HT-29 (cell line): ENCODE measurements around the gene RPL28. TPM values are rescaled to one million over a fixed set of nuclear protein-coding genes. Genes with fewer than 3 reads are reported as not detected.
"Not testable (repeated sequence)": the region's sequence is repeated elsewhere in the genome, so short reads cannot be mapped to it uniquely, and the experiment has no call there.

Experiments
- DNase-seq: peaks from one replicate; pipeline ENCODE4 v3.0.0-alpha.2; 2015; ENCODE audit warnings: low spot score
- total RNA-seq: library from RNA; depleted of rRNA; stranded (reverse); fragments of >200 nt; shearing (Covaris generic); gene quantifications from 2 replicates; pipeline ENCODE4 v1.2.3, GENCODE V29; 2014; rRNA removed

Gene RPL28
- total RNA-seq, 1 experiment from 2014 or later, result 1,134 TPM

- peak; percentile 50 for DNase-seq
These were observed 61.9 kb downstream of the RPL28 start for GRCh38 chr19:55447421-55448174.

- DNase-seq, result not testable (repeated sequence)
These were observed 62.4 kb downstream of the RPL28 start for GRCh38 chr19:55448175-55448490.

- no peak for DNase-seq
These were observed 63.7 kb downstream of the RPL28 start for GRCh38 chr19:55449469-55449868.

- DNase-seq, result no peak
These were observed 65.6 kb downstream of the RPL28 start for GRCh38 chr19:55451163-55451964.

GRCh38 chr19:55451965-55452748, 66.4 kb downstream of the RPL28 start:
- no peak for DNase-seq

Other genes with a start within 250 kb of the RPL28 start
- gene TNNT1, start 236.7 kb upstream of the RPL28 start, total RNA-seq, result 4.5 and 5.0 TPM in 2 replicates
- 11.1 and 20.3 TPM in 2 replicates for gene TNNI3, start 228.2 kb upstream of the RPL28 start, total RNA-seq
- 17.3 and 21.1 TPM in 2 replicates for gene DNAAF3, start 219.3 kb upstream of the RPL28 start, total RNA-seq
- gene SYT5, start 205.6 kb upstream of the RPL28 start, total RNA-seq, result 0.71 and 1.5 TPM in 2 replicates
- 87.1 and 103 TPM in 2 replicates for gene PTPRH, start 176.4 kb upstream of the RPL28 start, total RNA-seq
- gene TMEM86B, start 157.2 kb upstream of the RPL28 start, total RNA-seq, result 9.9 and 10.6 TPM in 2 replicates
- gene PPP6R1, start 126.9 kb upstream of the RPL28 start, total RNA-seq, result 111 and 131 TPM in 2 replicates
- 173 and 177 TPM in 2 replicates for gene HSPBP1, start 105.8 kb upstream of the RPL28 start, total RNA-seq
- gene BRSK1, start 101.9 kb upstream of the RPL28 start, total RNA-seq, result 0.37 and 1.9 TPM in 2 replicates
- gene TMEM150B, start 60.6 kb upstream of the RPL28 start, total RNA-seq, result 12.5 and 19.7 TPM in 2 replicates
- gene KMT5C, start 46.1 kb upstream of the RPL28 start, total RNA-seq, result 86.3 and 96.2 TPM in 2 replicates
- gene COX6B2, start 31.2 kb upstream of the RPL28 start, total RNA-seq, result 0.92 and 2.7 TPM in 2 replicates
- not detected in 2 replicates for gene GARIN5B, start 22.7 kb upstream of the RPL28 start, total RNA-seq
- gene IL11, start 15.5 kb upstream of the RPL28 start, total RNA-seq, result 0.31 and 2.8 TPM in 2 replicates
- not detected in 2 replicates for gene TMEM190, start 9.1 kb upstream of the RPL28 start, total RNA-seq
- gene TMEM238, start 1.6 kb upstream of the RPL28 start, total RNA-seq, result 87.8 and 92.7 TPM in 2 replicates
- 2,696 and 2,806 TPM in 2 replicates for gene UBE2S, start 21.9 kb downstream of the RPL28 start, total RNA-seq
- not detected in 2 replicates for gene SHISA7, start 57.4 kb downstream of the RPL28 start, total RNA-seq
- gene ISOC2, start 75.7 kb downstream of the RPL28 start, total RNA-seq, result 323 and 339 TPM in 2 replicates
- gene C19orf85, start 78.8 kb downstream of the RPL28 start, total RNA-seq, result 0.41 and 0.83 TPM in 2 replicates
- gene ZNF628, start 90.7 kb downstream of the RPL28 start, total RNA-seq, result 29.9 TPM in 2 replicates
- 28.9 and 34.9 TPM in 2 replicates for gene NAT14, start 99.3 kb downstream of the RPL28 start, total RNA-seq
- gene SSC5D, start 102.5 kb downstream of the RPL28 start, total RNA-seq, result 0.18 TPM in 1 of 2 replicates, not detected in the other
- gene SBK2, start 151.2 kb downstream of the RPL28 start, total RNA-seq, result not detected in 2 replicates
- 0.16 and 0.53 TPM in 2 replicates for gene SBK3, start 159.6 kb downstream of the RPL28 start, total RNA-seq
- gene ZNF579, start 194.9 kb downstream of the RPL28 start, total RNA-seq, result 17.0 and 23.1 TPM in 2 replicates
- gene FIZ1, start 213.6 kb downstream of the RPL28 start, total RNA-seq, result 15.9 and 19.2 TPM in 2 replicates
- 69.6 and 81.2 TPM in 2 replicates for gene ZNF524, start 214.4 kb downstream of the RPL28 start, total RNA-seq
- 9.1 and 9.6 TPM in 2 replicates for gene ZNF865, start 219.7 kb downstream of the RPL28 start, total RNA-seq
- 17.5 and 19.9 TPM in 2 replicates for gene ZNF784, start 238.6 kb downstream of the RPL28 start, total RNA-seq